HEK293 (cell line): ENCODE measurements around the gene OCIAD1.

Experiments
- CTCF ChIP-seq: fragments of 450-650 bp; formaldehyde crosslinking; IDR thresholded peaks from 2 replicates; pipeline ENCODE4 v1.5.1; 2016; ENCODE audit warnings: missing biosample characterization, missing genetic modification characterization
- HOXD13 ChIP-seq: sonication (generic); formaldehyde crosslinking; IDR thresholded peaks from 2 replicates; pipeline ENCODE4 v1.8.0; 2022; ENCODE audit warnings: missing genetic modification reagents, borderline replicate concordance
- SP7 ChIP-seq: fragments of 450-650 bp; formaldehyde crosslinking; IDR thresholded peaks from 2 replicates; pipeline ENCODE4 v1.5.1; 2016; ENCODE audit warnings: missing biosample characterization, missing genetic modification characterization
- YY1 ChIP-seq: fragments of 450-650 bp; formaldehyde crosslinking; IDR thresholded peaks from 2 replicates; pipeline ENCODE4 v1.5.1; 2018; ENCODE audit warnings: missing biosample characterization, missing genetic modification characterization
- ZBTB7A ChIP-seq: fragments of 450-650 bp; formaldehyde crosslinking; IDR thresholded peaks from 2 replicates; pipeline ENCODE4 v1.5.1; 2016; ENCODE audit warnings: low read depth, missing biosample characterization, missing genetic modification characterization
- ZEB2 ChIP-seq: fragments of 450-650 bp; formaldehyde crosslinking; IDR thresholded peaks from 2 replicates; pipeline ENCODE4 v1.5.1; 2016; ENCODE audit warnings: missing biosample characterization, missing genetic modification characterization
- ZFP3 ChIP-seq: fragments of 450-650 bp; formaldehyde crosslinking; IDR thresholded peaks from 2 replicates; pipeline ENCODE4 v1.5.1; 2016; ENCODE audit warnings: low read depth, missing biosample characterization, missing genetic modification characterization
- ZNF16 ChIP-seq: fragments of 450-650 bp; formaldehyde crosslinking; IDR thresholded peaks from 2 replicates; pipeline ENCODE4 v1.5.1; 2016; ENCODE audit warnings: low read depth, missing biosample characterization, missing genetic modification characterization
- ZNF335 ChIP-seq: fragments of 450-650 bp; formaldehyde crosslinking; conservative IDR thresholded peaks from 2 replicates; pipeline ENCODE4 v1.5.1; 2016; ENCODE audit warnings: missing biosample characterization, missing genetic modification characterization
- ZNF449 ChIP-seq: fragments of 450-650 bp; formaldehyde crosslinking; IDR thresholded peaks from 2 replicates; pipeline ENCODE4 v1.5.1; 2017; ENCODE audit warnings: missing biosample characterization, mild to moderate bottlenecking, missing genetic modification characterization, moderate library complexity
- ZNF791 ChIP-seq: fragments of 450-650 bp; formaldehyde crosslinking; IDR thresholded peaks from 2 replicates; pipeline ENCODE4 v1.5.1; 2016; ENCODE audit warnings: missing biosample characterization, missing genetic modification characterization
- ZSCAN16 ChIP-seq: fragments of 450-650 bp; formaldehyde crosslinking; IDR thresholded peaks from 2 replicates; pipeline ENCODE4 v1.5.1; 2016; ENCODE audit warnings: missing biosample characterization, missing genetic modification characterization

GRCh38 chr4:48862661-48863060 is 31.8 kb downstream of the OCIAD1 start:
- TF ChIP-seq CTCF (no peak), ZBTB7A (tag by site-specific recombination) (no peak), ZNF449 (tag by site-specific recombination) (no peak), ZNF335 (tag by site-specific recombination) (no peak), ZFP3 (no peak), SP7 (tag by site-specific recombination) (no peak), ZSCAN16 (tag by site-specific recombination) (no peak), ZEB2 (tag by site-specific recombination) (no peak), HOXD13 (CRISPR knock-in tag) (no peak), ZNF791 (no peak), ZNF16 (tag by site-specific recombination) (no peak), YY1 (tag by site-specific recombination) (no peak)
